HG03196 (cell line): ENCODE results near the gene ADPRS.

Experiments
- ATAC-seq: cut with Tn5 transposase; IDR thresholded peaks from one replicate; pipeline ENCODE4 v1.9.1; 2021; ENCODE audit not compliant: unreplicated experiment

ADPRS gene

DNA sequence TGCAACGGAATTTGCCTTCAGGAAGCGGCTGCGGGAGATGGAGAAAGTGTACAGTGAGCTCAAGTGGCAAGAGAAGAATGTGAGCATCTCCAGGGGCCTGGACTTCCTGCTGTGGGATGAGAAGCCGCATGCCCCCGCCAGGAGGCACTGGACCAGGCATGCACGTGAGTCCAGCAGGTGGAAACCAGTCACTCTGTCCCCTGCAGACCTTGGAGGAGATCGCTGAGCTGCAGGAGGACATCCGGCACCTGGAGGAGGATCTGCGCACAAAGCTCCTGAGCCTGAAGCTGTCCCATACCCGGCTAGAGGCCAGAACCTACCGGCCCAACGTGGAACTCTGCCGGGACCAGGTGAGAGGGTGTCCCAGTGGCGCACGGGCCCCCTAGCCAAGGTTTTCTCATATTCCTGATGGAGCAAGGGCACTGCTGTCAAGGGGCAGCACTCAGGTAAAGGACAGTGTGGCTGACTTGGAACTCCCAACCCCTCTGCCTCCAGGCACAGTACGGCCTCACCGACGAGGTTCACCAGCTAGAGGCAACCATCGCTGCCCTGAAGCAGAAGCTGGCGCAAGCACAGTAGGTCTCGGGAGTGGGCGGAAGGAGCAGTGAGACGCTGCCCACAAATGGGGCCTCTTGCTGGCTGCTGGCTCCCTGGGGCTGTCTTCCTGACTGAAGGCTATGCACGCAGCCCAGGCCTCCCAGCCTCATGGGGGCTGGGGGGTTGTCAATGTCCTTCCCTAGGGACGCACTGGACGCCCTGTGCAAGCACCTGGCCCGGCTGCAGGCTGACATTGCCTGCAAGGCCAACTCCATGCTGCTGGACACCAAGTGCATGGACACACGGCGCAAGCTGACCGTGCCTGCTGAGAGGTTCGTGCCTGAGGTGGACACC lies 1.2 kb upstream of the ADPRS start:
- ATAC-seq: no peak

DNA sequence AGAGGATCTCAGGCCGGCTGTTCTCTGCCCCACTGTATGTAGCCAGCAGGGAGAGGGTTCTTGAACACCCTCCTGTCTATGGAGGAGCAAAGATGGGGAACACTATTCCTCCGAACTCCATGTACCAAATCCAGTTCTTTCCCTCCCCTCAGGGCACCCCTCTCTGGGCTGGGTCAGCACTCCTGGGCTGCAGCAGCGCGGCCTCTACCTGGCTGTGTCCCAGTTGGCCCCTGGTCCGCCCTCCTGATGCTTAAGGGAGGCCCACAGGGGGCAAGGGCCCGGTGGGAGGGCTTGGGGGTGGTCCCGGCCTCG lies 471 bp upstream of the ADPRS start:
- ATAC-seq: no peak

DNA sequence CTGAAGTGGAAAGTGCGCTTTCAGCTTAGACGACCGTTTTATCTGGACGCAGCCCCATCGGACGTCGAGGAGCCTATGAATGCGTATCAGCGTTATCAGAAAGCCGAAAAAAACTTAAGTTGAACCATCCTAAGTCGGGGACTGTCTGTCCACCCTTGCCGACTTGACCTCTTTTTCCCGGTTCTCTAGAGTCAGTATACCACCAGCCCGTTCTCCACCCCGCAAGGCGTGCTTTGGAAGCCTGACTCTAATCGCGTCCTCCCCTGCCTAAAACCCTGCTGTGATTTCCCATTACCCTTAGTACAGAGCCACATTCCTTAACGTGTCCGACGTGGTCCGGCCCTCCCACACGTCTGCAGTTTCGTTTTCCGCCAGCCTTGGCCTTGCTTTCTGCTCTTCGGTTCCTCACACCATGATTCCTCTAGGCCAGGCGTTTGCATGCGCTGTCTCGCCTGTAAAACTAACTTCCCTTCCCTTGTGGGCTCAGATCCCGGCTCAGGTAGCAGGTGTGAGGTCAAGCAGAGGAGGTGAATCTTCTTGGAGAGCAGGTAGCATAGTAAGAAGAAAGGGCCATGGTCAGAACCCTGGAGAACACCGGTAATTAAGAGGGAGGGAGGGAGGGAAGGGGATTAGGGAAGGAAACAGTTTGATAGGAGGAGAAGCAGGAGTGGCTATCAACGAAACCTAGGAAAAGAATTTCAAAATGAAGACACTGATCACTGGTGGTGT lies 865 bp downstream of the ADPRS start:
- no peak for ATAC-seq

DNA sequence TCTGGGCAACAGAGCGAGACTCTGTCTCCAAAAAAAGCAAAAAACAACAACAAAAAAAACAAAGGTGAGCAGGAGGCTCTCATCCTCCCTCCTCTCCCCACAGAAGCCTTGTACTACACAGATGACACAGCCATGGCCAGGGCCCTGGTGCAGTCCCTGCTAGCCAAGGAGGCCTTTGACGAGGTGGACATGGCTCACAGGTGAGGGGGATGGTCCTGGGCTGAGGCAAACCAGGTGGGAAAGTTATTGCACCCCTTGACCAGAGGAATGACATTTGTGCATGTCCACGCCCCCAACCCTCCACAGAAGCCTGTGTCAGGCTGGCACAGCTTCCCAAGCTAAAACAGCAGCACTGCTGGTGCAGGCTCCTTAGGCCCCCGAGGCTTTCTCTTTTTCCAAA lies 2.4 kb downstream of the ADPRS start:
- no peak for ATAC-seq

DNA sequence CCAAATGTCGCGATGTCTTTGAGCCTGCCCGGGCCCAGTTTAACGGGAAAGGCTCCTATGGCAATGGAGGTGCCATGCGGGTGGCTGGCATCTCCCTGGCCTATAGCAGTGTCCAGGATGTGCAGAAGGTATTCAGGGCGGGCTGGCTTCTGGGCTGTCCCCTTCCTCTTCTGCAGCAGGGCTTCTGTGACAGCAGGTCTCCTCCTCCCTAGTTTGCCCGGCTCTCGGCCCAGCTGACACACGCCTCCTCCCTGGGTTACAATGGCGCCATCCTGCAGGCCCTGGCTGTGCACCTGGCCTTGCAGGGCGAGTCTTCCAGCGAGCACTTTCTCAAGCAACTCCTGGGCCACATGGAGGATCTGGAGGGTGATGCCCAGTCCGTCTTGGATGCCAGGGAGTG lies 3.0 kb downstream of the ADPRS start:
- no peak for ATAC-seq

DNA sequence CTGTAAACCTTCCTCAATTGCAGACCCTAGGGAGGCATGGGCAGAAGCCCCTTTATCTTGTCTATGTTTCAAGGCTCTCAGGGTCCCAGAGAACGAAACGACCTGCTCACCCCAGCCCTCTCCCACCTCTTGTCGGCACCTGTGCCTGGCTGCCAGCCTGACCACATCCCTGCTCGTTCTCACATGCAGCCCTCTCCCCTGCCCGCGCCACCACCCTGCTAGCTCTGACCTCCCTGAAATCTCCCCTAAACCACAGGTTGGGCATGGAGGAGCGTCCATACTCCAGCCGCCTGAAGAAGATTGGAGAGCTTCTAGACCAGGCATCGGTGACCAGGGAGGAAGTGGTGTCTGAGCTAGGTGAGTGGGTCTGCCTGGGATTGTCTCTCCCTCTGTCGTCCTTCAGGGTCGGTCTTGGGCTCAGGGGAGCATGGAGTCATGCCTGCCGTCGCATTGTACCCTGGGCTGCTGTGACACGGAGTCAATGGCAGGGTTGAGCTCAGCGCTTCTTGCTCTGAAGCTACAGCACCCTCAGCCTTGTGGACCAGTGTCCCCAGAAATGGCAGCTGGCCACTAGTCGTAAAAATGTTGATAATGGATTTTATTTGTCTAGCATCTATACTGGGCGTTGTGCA lies 3.6 kb downstream of the ADPRS start:
- no peak for ATAC-seq

DNA sequence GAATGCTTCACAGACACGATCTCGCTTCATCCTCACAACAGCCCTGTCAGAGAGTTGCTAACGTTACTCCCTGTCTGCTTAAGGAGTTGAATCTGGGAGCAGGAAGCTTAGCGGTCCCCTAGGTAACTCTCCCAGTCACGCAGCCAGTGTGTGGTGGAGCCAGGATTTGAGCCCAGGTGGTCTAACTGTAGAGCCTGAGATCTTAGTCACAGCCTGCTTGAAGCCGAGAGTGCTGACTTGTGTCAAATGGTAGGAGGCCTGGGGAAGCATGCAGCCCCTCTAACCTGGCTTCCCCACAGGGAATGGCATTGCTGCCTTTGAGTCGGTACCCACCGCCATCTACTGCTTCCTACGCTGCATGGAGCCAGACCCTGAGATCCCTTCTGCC lies 4.1 kb downstream of the ADPRS start:
- no peak for ATAC-seq

DNA sequence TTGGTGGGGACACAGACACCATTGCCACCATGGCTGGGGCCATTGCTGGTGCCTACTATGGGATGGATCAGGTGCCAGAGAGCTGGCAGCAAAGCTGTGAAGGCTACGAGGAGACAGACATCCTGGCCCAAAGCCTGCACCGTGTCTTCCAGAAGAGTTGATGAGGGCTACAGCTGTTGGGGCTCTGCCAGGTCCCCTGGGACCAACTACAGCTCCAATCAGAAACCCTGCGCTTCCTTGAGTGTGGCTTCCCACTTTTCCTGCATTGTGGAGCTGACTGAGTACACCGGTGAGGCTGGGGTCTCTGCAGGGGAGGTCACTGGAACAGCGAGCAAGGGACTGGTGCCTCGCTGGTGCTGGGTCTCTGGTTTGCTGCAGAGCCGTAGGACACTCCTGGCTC lies 4.5 kb downstream of the ADPRS start:
- no peak for ATAC-seq

DNA sequence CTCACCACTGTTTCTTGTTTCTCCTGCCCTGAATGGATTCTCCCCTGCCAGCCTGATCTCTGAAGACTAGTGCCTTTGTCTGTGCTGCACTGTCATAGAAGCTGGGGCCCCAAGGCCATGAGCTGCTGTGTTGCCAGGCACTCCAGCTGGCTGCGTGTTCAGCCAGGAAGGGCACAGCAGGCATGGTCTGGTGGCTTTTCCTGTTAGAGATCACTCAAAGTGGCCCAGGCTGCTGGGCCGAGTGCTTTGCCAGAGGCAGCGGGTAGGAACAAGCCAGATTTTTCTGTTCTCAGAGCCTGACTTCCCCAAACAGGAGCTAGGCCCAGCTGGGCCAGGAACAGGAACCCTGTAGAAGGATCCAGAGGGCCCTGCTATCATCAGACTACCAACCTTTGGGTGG lies 5.2 kb downstream of the ADPRS start:
- ATAC-seq: no peak

DNA sequence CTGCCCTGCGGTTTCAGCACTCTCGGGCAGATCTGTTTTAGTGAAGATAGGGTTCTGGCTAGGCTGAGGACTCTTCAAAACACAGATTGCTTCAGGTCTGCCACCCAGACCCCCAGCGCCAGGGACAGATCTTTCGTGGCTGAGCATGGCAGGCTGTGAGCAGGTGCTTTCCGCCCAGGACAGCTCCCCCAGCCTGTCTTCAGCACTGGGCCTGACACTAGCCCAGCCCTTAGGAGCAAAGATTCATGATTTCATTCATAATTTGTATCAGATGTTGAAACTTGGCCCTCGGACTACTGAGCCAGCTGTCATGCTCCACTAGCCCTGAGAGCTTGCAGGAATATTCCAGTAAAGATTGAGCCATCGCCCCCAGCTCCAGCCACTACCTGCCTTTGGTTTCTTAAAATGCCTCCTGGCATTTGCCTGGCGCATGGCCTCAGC lies 5.9 kb downstream of the ADPRS start:
- ATAC-seq: no peak

DNA sequence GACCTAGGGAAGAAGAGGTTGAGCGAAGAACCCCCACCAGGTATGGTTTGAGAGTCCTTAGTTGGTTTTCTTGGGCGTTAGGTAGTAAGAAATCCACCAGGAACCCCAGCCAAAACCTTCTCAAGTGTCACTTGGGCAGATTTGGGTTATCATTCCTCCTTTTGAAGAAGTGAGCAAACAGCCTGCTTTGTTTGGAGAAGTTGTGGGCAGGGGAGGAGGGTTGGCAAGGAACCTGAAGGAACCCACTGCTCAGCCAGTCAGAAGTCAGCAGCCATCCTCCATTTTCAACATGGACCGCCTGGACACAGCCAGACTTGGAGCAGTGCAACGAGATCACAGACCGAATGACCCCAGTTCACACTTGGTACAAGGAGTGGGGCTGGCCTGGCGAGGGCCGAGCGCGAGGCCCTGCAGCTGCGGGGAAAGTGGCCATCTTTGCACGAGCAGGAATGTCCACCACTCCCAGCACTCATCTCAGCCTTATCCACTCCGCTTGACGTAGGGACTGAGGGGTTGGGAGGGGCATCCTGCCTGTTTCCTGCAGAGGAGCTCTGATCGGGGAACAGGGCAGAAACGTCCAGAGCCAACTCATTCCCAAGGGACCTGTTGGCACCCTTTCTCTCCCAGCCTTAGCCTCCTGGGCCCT lies 7.2 kb downstream of the ADPRS start:
- no peak for ATAC-seq

DNA sequence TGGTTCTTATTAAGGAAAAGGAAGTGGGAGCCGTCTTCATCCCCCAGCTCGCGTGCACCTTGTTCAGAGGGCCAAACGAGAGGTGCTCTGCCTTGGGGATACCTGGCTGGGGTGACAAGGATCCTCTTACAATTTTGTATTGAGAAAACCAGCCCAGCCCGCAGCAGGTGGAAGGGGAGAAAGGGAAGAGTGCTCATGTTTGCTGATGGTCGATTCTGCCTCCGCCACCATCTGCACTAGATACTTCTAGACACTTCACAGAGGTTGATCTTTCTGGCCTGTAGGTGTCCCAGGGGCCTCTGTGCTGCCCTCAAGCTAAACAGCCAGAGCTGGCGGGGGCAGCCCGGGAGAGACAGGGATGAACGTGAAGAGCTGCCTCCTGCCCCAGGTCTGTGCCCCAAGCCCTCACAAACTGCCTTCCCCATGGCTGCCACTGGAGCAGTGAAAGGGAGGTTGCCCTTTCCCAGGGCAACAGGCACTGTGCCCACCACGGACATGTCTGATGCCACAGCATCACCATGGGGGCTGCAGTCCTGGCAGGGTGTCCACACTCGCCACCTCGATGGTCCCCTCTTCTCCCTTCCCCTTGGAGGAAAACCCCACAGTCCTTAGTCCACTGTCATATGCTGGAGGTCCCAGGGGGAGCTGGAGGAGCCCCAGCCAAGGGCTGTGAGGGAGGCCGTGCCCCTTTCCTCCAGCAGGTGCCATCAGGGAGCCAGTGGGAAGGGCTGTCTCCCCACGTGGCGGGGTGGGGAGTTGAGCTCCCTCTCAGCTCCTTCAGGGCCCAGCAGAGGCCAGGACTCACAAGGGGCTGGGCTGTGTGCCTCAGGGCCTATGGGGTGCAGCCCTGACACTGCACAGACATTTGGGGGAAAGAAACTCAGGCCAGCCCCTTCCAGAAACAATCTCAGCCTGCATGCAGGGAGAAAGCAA lies 8.1 kb downstream of the ADPRS start:
- no peak for ATAC-seq

DNA sequence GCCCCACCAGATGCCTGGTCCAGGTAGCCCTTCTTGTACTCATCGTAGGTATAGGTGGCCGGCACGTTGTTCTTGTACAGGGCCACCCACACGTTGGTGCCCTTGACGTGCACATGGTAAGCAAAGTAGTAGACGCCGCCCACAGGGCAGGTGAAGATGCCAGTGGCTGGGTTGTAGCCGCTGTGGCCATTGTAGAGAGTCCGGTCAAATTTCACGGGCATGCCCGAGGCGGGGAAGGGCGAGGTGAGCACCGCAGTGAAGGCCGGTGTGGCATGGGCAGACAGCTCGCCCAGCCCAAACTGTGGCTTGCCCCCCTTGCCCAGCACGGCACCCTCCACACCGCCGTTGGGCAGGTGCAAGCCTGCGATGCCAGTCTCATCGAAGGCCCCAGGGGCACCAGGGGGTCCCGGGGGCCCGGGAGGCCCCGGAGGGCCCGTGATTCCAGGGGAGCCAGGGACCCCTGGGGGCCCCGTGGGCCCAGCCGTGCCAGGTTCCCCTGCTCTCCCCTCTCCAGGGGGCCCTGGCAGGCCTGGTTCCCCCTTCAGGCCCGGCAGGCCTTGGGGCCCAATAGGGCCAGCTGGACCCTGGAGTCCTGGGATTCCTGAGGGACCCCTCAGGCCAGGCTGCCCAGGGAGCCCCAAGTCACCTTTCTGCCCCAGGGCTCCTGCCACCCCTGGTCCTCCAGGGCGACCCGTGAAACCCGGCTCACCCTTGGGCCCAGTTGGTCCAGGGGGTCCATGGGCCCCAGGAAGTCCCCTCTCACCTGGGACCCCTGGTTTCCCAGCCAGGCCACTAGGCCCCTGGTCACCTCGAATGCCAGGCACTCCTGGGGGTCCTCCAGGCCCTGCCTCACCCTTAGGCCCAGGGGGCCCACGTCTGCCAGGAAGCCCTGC lies 9.2 kb downstream of the ADPRS start:
- ATAC-seq: no peak

DNA sequence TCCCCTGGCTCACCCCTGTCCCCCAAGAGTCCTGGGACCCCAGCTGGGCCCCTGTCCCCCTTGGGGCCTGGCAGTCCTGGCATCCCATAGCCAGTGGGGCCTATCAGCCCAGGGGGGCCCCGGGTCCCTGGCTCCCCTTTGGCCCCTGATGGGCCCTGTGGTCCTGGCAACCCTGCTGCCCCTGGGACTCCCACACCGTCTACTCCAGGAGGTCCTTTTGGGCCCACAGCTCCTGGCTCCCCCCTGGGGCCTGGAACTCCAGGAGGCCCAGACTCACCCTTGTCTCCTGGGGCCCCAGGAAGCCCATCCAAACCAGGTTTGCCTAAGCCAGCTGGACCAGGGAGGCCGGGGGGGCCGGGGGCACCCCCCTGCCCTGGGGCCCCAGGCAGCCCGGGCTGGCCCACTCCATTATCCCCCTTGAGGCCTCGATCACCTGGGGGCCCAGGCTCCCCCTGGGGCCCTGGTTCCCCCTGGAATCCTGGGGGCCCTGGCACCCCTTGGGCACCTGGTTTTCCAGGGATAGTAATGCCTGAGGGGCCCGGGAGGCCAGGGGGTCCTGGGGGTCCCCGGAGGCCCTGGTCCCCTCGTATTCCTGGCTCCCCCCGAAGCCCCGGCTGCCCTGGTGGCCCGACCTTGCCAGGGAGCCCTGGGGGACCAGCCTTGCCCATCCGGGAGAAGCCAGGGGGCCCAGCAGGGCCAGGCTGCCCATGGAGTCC lies 10.1 kb downstream of the ADPRS start:
- no peak for ATAC-seq

DNA sequence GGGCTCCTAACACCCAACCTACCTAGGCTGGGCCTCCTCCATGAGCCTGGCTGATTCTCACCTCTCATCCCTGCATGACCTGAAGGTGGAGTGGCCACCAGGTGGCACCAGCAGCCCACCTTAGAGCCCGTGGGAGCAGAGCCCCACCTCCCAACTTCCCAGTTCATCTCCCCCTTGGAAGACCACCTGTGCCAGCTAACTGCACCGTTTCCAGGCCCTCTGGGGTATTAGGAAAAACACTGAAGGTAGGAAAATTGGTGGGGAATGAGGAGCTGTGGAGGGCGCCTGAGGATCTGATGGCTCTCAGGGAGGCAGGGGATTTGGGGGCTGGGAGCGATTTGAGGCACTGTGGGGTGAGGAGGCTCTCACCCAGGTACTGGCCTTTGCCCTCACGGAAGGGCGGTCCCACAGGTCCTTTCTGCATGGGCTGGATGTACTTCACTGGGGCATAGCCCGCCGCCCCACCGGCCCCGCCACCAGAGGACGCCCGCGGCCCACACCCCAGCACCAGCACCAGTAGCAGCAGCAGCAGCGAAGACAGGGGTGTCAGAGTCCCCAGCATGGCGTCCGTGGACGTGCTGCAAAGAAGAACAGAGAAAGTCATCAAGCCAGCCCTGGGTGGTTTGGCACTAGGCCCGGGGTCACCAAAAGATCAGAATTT lies 11.1 kb downstream of the ADPRS start:
- ATAC-seq: no peak

DNA sequence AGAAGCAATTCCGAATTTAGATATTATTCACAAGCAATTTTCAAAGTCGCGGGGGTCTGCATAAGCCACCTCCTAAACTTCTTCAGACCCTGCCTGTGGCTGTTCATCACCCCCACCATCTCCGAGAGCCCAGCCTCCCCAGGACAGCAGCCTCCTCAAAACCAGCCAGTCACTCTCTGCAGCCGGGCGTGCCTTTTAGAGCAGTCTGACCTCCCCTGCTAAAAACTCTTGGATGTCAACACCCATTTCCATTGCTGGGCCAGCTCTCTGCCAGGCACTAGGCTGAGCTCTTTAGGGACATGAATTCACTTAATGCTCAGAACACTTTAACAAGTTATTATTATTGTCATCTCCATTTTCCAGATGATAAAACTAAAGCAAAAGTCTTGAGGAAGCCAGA lies 11.7 kb downstream of the ADPRS start:
- ATAC-seq: no peak

DNA sequence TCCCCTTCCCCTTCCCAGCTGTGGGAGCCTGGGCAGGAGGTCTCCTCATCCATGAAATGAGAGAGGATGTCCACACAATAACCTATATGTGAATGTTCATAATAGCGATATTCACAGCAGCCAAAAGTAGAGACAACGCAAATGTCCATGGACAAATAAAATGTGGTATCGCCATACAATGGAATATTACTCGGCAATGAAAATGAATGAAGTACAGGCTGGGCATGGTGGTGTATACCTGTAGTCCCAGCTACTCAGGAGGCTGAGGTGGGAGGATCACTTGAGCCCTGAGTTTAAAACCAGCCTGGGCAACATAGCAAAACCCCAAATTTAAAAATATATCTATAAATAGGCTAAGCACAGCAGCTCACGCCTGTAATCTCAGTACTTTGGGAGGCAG lies 12.9 kb downstream of the ADPRS start:
- ATAC-seq: no peak

DNA sequence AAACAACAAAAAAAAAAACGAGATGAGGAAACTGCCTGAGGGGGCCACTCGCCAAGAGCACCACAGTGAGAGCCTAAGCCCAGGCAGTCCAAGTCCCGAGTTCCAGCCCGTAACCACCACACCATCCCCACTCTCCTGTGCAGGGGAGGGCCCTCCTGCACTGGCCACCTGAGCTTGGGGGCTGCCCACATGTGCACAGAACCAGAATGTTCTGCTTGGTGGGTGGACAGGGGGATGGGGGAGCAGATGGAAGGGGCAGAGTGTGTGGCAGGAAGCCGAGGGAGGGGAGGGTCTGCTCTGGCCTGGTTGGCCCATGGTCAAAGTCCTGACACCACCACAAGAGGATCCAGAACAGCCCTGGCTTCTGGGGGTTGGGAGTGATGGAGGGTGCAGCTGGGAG lies 17.6 kb downstream of the ADPRS start:
- no peak for ATAC-seq
